22Rv1 (cell line): ENCODE data around the gene SRRM1.

Experiments
- ZFX ChIP-seq: fragments of 450-650 bp; IDR thresholded peaks from 2 replicates; pipeline ENCODE4 v1.6.1; 2017; ENCODE audit warnings: antibody characterized with exemption, borderline replicate concordance
- TF ChIP-seq, protein P1 (sequence below): fragments of 450-650 bp; IDR thresholded peaks from 2 replicates; pipeline ENCODE4 v1.5.1; 2017; ENCODE audit warnings: mild to moderate bottlenecking

DNA sequence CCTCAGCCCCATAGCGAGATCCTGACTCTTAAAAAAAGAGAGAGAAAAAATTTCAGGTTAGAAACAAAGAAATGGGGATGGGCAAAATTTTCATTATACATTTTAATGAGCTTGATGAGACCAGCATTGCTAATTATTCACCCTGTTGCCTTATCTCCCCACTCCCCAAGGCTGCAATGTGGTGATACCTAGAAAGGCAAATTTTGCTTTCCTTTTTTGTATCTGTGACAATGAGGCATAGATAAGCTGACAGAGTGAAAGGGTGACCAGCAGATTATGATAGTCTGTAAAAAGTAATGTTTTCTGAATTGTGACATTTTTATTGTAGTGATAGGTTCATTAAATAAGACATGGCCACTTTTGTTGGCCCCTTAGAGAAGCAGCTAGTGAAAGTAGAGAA is 12.9 kb downstream of the SRRM1 start:
- TF ChIP-seq, protein P1, sequence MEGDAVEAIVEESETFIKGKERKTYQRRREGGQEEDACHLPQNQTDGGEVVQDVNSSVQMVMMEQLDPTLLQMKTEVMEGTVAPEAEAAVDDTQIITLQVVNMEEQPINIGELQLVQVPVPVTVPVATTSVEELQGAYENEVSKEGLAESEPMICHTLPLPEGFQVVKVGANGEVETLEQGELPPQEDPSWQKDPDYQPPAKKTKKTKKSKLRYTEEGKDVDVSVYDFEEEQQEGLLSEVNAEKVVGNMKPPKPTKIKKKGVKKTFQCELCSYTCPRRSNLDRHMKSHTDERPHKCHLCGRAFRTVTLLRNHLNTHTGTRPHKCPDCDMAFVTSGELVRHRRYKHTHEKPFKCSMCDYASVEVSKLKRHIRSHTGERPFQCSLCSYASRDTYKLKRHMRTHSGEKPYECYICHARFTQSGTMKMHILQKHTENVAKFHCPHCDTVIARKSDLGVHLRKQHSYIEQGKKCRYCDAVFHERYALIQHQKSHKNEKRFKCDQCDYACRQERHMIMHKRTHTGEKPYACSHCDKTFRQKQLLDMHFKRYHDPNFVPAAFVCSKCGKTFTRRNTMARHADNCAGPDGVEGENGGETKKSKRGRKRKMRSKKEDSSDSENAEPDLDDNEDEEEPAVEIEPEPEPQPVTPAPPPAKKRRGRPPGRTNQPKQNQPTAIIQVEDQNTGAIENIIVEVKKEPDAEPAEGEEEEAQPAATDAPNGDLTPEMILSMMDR = no peak
- no peak for TF ChIP-seq ZFX
